GM12801 (cell line): ENCODE measurements around the gene HS3ST4.

Source experiments
- CTCF ChIP-seq: IDR thresholded peaks from one replicate; pipeline ENCODE4 v1.5.1; 2011; ENCODE audit warnings: control low read depth; ENCODE audit not compliant: insufficient read length; ENCODE audit errors: extremely low read depth

Gene HS3ST4

GRCh38 chr16:25922438-25922837, 230.7 kb downstream of the HS3ST4 start:
- TF ChIP-seq CTCF: no peak

GRCh38 chr16:25925421-25925820, 233.7 kb downstream of the HS3ST4 start:
- no peak for TF ChIP-seq CTCF

GRCh38 chr16:25931473-25932035, 239.8 kb downstream of the HS3ST4 start:
- TF ChIP-seq CTCF: no peak

DNA sequence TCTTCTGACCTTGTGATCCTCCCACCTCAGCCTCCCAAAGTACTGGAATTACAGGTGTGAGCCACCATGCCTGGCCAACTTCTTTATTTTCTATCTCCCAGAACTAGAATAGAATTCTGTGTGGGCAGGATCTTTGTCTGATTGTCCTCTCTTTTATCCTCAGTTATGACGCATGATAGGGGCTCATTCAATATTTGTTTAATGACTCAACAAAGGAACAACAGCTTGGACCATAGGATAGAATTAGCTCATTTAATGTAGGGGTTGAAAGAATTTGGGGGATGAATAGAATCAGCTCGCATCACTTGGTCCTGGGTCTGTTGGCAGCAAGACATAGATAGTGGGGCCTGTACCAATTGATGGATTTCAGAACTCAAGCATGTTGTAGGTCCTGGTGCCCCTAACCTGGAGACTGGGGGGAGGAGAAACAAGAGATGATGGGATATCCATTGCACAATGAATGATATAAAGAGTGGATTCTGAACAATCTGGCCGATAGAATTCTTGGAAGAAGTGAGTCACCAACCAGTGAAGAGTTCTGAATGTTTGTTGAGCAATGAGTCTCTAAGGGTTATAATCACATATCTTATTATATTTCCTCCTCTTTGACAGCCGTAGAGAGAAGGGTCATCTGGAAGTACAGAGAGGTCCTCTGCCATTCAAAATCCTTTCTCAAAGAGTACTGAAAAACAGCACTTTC, 250.2 kb downstream of the HS3ST4 start:
- no peak for TF ChIP-seq CTCF

GRCh38 chr16:25950586-25951281, 259.0 kb downstream of the HS3ST4 start:
- no peak for TF ChIP-seq CTCF

DNA sequence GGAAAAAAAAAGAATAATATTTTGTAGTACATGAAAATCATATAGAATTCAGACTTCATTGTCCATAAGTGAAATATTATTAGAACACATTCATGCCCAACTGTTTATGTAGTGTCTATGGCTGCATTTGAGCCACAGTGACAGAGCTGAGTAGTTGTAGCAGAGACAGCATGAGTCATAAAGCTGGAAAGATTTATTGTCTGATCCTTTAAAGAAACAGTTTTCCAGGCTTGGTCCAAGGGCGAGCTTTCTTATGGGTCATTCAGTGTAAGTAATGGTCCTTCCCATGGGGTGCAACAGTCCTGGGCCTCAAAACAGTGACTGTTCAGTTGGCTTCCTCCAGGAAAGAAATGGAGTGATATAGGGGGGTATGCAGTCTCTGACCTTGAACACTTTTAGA, 260.2 kb downstream of the HS3ST4 start:
- TF ChIP-seq CTCF: no peak

GRCh38 chr16:25952983-25953382, 261.2 kb downstream of the HS3ST4 start:
- no peak for TF ChIP-seq CTCF
